Endodermal cell (in vitro differentiated cells): ENCODE measurements around the gene DBI. TPM values are rescaled to one million over a fixed set of nuclear protein-coding genes. Genes with fewer than 3 reads are reported as not detected.
"Not testable (repeated sequence)": the region's sequence is repeated elsewhere in the genome, so short reads cannot be mapped to it uniquely, and the experiment has no call there.

Experiments
- DNase-seq: peaks from one replicate; pipeline ENCODE4 v3.0.0-alpha.2; 2017
- H3K27ac ChIP-seq: 2 replicates; pipeline ENCODE4 v1.5.1; 2013; ENCODE audit warnings: mild to moderate bottlenecking, low read depth, low read length, moderate library complexity
- H3K27me3 ChIP-seq: 2 replicates; pipeline ENCODE4 v1.6.1; 2013; ENCODE audit warnings: mild to moderate bottlenecking, low read length, moderate library complexity; ENCODE audit not compliant: insufficient read depth, control insufficient read depth, poor library complexity, severe bottlenecking
- H3K36me3 ChIP-seq: 2 replicates; pipeline ENCODE4 v1.7.0; 2013; ENCODE audit warnings: mild to moderate bottlenecking, low read length, moderate library complexity; ENCODE audit not compliant: control insufficient read depth, insufficient read depth
- H3K4me1 ChIP-seq: one replicate; pipeline ENCODE4 v1.7.0; 2013; ENCODE audit warnings: low read length; ENCODE audit not compliant: control insufficient read depth, insufficient read depth
- H3K4me3 ChIP-seq: 2 replicates; pipeline ENCODE4 v1.5.1; 2013; ENCODE audit warnings: mild to moderate bottlenecking, low read length, moderate library complexity
- H3K9ac ChIP-seq: 2 replicates; pipeline ENCODE4 v1.6.1; 2013; ENCODE audit warnings: mild to moderate bottlenecking, low read length, moderate library complexity; ENCODE audit not compliant: poor library complexity, severe bottlenecking; ENCODE audit errors: extremely low read depth
- H3K9me3 ChIP-seq: 2 replicates; pipeline ENCODE4 v1.6.1; 2013; ENCODE audit warnings: mild to moderate bottlenecking, low read length, moderate library complexity; ENCODE audit not compliant: control insufficient read depth
- H3K27ac Mint-ChIP-seq: 2 replicates; pipeline ENCODE4 v1.8.0; 2020; ENCODE audit warnings: mixed read lengths
- H3K27me3 Mint-ChIP-seq: 2 replicates; pipeline ENCODE4 v1.8.0; 2021; ENCODE audit warnings: mild to moderate bottlenecking, mixed read lengths; ENCODE audit not compliant: insufficient read depth
- H3K36me3 Mint-ChIP-seq: 2 replicates; pipeline ENCODE4 v1.8.0; 2020; ENCODE audit warnings: low read depth, mixed read lengths
- H3K4me1 Mint-ChIP-seq: 2 replicates; pipeline ENCODE4 v1.8.0; 2020; ENCODE audit warnings: mixed read lengths
- H3K4me3 Mint-ChIP-seq: 2 replicates; pipeline ENCODE4 v1.8.0; 2020; ENCODE audit warnings: mild to moderate bottlenecking, moderate library complexity, mixed read lengths
- H3K9me3 Mint-ChIP-seq: 2 replicates; pipeline ENCODE4 v1.8.0; 2020; ENCODE audit warnings: mild to moderate bottlenecking, mixed read lengths
- CTCF ChIP-seq: fragments of 200-600 bp; sonication (generic); conservative IDR thresholded peaks from 2 replicates; pipeline ENCODE4 v1.5.0; 2021; ENCODE audit warnings: antibody characterized with exemption, mild to moderate bottlenecking
- whole genome bisulfite sequencing, 2 experiments: methylation state at CpG; one replicate each; pipeline versions ENCODE4 v1.1.5 to v1.1.7; 2013; ENCODE audit warnings: missing lambda C conversion rate in 2 of 2, mixed read lengths in 1 of 2; ENCODE audit not compliant: insufficient coverage in 1 of 2, insufficient read length in 1 of 2; 5-methylcytosine and 5-hydroxymethylcytosine counted together
- total RNA-seq, 2 donors: library from RNA; stranded (reverse); fragmentation: NEBNext Ultra II Directional in 1 of 2; extraction: Animal tissue kit (Norgen Biotek cat#: 25700) in 1 of 2; gene quantifications; 2 replicates in 1 of 2; 3 replicates in 1 of 2; pipeline ENCODE4 v1.2.1, GENCODE V29; 2021

The DBI gene
- total RNA-seq, 2 donors from 2014 or later, result 138 to 178 TPM

DNA sequence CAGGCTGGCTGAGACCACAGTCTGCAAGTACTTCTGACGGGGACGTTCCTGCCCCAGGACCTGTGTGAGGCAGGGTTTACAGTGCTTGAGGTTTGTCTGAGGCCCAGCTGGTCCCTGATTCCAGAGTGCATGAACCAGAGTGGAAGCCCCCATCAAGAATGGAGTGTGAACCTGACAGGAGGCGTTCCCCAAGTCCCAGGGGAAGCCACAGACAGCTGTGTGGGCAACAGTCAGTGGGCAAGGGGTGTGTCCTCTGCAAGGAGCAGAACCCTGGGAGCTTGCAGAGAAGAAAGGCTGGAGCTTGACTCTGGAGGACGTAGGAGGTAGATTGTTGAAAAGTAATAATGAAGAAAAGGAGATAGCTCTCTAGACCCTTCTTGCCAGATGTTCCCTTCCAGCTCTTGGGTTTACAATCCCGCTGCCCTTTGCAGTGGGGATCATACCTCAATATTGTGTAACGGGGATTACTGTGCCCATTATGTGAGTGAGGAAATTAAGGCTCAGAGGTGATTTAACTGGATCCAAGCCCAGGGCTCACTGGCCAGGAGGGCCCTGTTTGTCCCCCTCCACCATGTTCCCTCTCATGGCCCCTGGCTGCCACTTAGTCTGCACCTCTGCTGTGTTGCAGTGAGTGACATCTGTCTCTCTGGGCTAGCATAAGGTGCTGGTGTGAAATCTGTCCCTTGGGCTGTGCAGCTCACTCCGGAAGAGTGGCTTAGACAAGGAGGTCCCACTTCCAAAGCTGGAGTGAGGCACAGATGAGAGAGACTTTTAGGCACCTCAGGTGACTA, 6.2 kb downstream of the DBI start:
- peaks cover 55% of the 10 kb centered on the region for H3K36me3 ChIP-seq
- H3K27me3 ChIP-seq, result no peaks in the 10 kb centered on the region
- WGBS, 2 experiments, result 91 to 93% methylated on average over 4 to 7 of the region's 7 CpGs
- Mint-ChIP-seq H3K36me3 (peaks cover 68% of the 10 kb centered on the region), H3K4me1 (peaks cover 23% of the 10 kb centered on the region), H3K27ac (no peak overlapping the region), H3K9me3 (peaks cover 34% of the 10 kb centered on the region), H3K27me3 (no peaks in the 10 kb centered on the region), H3K4me3 (no peak overlapping the region)
- H3K9ac ChIP-seq, result no peak overlapping the region
- peaks cover 16% of the 10 kb centered on the region for H3K4me1 ChIP-seq
- no peak overlapping the region for H3K4me3 ChIP-seq
- H3K9me3 ChIP-seq, result peaks cover 43% of the 10 kb centered on the region
- TF ChIP-seq CTCF, result no peak
- H3K27ac ChIP-seq, result no peak overlapping the region
- peak; percentile 20 for DNase-seq

DNA sequence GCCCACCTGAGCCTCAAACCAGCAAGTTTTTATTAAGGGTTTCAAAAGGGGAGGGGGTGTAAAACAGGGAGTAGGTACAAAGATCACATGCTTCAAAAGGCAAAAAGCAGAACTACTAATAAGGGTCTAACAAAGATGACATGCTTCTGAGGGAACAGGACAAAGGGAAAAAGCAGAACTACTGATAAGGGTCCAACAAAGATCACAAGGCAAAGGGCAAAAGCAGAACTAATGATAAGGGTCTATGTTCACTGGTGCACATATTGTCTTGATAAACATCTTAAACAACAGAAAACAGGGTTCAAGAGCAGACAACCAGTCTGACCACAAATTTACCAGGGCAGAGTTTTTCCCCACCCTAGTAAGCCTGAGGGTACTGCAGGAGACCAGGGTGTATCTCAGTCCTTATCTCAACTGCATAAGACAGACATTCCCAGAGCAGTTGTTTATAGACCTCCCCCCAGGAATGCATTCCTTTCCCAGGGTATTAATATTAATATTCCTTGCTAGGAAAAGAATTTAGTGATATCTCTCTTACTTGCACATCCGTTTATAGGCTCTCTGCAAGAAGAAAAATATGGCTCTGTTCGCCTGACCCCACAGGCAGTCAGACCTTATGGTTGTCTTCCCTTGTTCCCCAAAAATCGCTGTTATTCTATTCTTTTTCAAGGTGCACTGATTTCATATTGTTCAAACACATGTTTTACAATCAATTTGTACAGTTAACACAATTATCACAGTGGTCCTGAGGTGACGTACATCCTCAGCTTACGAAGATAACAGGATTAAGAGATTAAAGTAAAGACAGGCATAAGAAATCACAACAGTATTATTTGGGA, 7.3 kb downstream of the DBI start:
- not testable (repeated sequence) for DNase-seq, H3K27ac Mint-ChIP-seq, H3K4me3 ChIP-seq, H3K4me3 Mint-ChIP-seq, H3K27me3 Mint-ChIP-seq, H3K27ac ChIP-seq, H3K9ac ChIP-seq, H3K27me3 ChIP-seq
- Histone ChIP-seq H3K9me3 (peaks cover 43% of the 10 kb centered on the region), H3K36me3 (peaks cover 45% of the 10 kb centered on the region), H3K4me1 (peaks cover 12% of the 10 kb centered on the region)
- H3K9me3 Mint-ChIP-seq, result peaks cover 34% of the 10 kb centered on the region
- 96 to 100% methylated on average over 3 to 5 of the region's 5 CpGs for WGBS, 2 experiments
- peaks cover 26% of the 10 kb centered on the region for H3K4me1 Mint-ChIP-seq
- H3K36me3 Mint-ChIP-seq, result peaks cover 59% of the 10 kb centered on the region

DNA sequence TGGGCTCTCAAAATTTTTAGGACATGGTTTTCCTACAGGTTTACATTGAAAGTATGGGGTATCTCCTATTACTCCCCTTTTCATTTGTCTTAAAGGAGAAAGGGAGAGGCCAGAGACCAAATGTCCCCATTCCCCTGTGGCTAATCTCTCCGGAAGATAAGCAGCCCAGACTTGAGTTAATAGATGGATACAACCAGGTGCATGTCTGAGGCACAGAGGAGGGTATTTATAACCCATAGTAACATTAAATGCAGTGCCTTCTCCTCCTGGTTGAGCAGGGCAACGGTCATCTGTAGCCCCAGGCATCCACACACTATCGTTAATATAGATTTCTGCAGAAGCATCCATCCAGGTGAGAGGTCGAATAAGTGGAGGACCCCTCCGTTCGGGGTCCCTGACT, 9.6 kb downstream of the DBI start:
- H3K4me3 Mint-ChIP-seq, H3K27ac ChIP-seq, H3K4me3 ChIP-seq, H3K27me3 ChIP-seq, H3K27me3 Mint-ChIP-seq, H3K9ac ChIP-seq, DNase-seq, H3K27ac Mint-ChIP-seq: not testable (repeated sequence)
- Mint-ChIP-seq H3K4me1 (peaks cover 44% of the 10 kb centered on the region), H3K36me3 (peaks cover 41% of the 10 kb centered on the region), H3K9me3 (peaks cover 34% of the 10 kb centered on the region)
- peaks cover 23% of the 10 kb centered on the region for H3K36me3 ChIP-seq
- peaks cover 12% of the 10 kb centered on the region for H3K4me1 ChIP-seq
- WGBS, 2 experiments, result 89 to 94% methylated on average over 2 to 6 of the region's 6 CpGs
- H3K9me3 ChIP-seq, result peaks cover 37% of the 10 kb centered on the region

- Mint-ChIP-seq H3K4me1 (peaks cover 44% of the 10 kb centered on the region), H3K27ac (no peak overlapping the region), H3K9me3 (peaks cover 34% of the 10 kb centered on the region), H3K4me3 (no peak overlapping the region), H3K27me3 (no peaks in the 10 kb centered on the region), H3K36me3 (peaks cover 37% of the 10 kb centered on the region)
- no peak overlapping the region for H3K4me3 ChIP-seq
- H3K4me1 ChIP-seq, result peaks cover 12% of the 10 kb centered on the region
- peaks cover 19% of the 10 kb centered on the region for H3K36me3 ChIP-seq
- H3K9ac ChIP-seq, result no peak overlapping the region
- no peak for TF ChIP-seq CTCF
- peaks cover 33% of the 10 kb centered on the region for H3K9me3 ChIP-seq
- 88 to 92% methylated on average over 5 of the region's 5 CpGs for WGBS, 2 experiments
- DNase-seq, result no peak
- no peaks in the 10 kb centered on the region for H3K27me3 ChIP-seq
- no peak overlapping the region for H3K27ac ChIP-seq
These were observed 10.0 kb downstream of the DBI start for GRCh38 chr2:119376810-119377209.
